GM19455 (cell line): ENCODE data around the gene MRPL27.

Experiments used
- ATAC-seq: cut with Tn5 transposase; IDR thresholded peaks from one replicate; pipeline ENCODE4 v1.9.1; 2021; ENCODE audit not compliant: unreplicated experiment

The MRPL27 gene

DNA sequence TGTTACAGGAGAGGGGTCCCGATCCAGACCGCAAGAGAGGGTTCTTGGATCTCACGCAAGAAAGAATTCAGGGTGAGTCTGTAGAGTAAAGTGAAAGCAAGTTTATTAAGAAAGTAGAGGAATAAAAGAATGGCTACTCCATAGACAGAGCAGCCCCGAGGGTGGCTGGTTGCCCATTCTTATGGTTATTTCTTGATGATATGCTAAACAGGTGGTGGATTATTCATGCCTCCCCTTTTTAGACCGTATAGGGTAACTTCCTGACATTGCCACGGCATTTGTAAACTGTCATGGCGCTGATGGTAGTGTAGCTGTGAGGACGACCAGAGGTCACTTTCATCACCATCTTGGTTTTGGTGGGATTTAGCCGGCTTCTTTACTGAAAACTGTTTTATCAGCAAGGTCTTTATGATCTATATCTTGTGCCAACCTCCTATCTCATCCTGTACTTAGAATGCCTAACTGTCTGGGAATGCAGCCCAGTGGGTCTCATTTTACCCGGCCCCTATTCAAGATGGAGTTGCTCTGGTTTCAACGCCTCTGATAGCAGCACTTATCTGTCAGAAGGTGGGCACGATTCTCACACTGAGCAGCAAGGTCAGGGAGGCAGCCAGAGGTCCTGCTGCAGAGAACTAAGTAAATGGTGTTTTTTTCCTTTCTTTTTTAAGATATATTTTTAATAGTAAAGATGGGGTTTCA is 53.5 kb downstream of the MRPL27 start:
- ATAC-seq = no peak

DNA sequence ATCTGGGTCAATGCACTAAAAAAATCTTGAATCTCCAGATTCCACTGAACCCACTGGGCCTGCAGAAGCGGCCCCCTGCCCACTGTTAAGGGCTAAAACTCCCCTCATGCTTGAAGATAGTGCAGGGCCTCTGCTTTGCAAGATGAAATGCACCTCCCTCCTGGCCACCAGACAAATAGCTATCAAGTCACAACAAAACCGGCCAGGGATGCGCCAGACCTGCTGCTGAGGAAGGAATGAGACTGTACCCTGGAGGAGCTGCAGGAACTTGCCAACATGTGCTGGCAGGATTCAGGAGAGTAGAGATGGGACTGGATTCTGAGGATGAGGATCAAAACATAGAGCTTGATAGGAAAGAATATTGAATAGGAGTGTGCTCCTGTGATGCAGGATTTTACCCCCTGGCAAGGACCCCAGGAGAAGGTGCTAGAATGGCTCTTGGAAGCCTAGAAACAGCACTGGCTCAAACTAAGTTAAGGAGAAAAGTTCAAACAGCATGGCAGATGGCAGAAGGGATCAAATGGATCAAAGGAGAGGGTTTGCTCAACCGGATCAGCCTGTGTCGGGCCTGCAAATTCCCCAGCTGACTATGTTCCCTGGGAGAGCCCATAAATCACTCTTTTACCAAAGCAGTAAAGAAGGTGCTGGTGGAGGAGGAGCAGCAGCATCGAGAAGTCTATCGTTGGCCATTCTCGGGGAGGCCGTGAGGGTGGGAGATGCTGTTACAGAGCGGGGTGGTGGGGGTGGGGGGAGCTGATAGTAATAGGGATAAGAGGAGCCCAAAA is 54.3 kb downstream of the MRPL27 start:
- ATAC-seq = no peak
